Keratinocyte (primary cell): ENCODE data around the gene NIM1K. TPM values are rescaled to one million over a fixed set of nuclear protein-coding genes. Genes with fewer than 3 reads are reported as not detected.

Experiments used
- DNase-seq: peaks from one replicate; pipeline ENCODE4 v3.0.0-alpha.2; 2011; ENCODE audit warnings: low read depth, missing footprints, low spot score
- FAIRE-seq: peaks from 2 replicates; lab custom pipeline; 2011; peaks lifted over from hg19 to GRCh38; lab: Jason Lieb, UNC
- H2AFZ ChIP-seq: 2 replicates; pipeline ENCODE4 v1.6.0; 2012; ENCODE audit warnings: low read length, control low read depth, inconsistent platforms; ENCODE audit not compliant: control insufficient read depth
- H3K27ac ChIP-seq: 2 replicates; pipeline ENCODE4 v1.5.1; 2011; ENCODE audit warnings: low read length; ENCODE audit not compliant: control insufficient read depth, insufficient read depth
- H3K27me3 ChIP-seq: 3 replicates; pipeline ENCODE4 v1.6.0; 2011; ENCODE audit warnings: low read length; ENCODE audit not compliant: control insufficient read depth, insufficient read depth; ENCODE audit errors: extremely low read depth
- H3K36me3 ChIP-seq, 2 experiments: 2 replicates in 1 of 2; 3 replicates in 1 of 2; pipeline ENCODE4 v1.5.1; 2011; ENCODE audit warnings: low read length in 2 of 2, mild to moderate bottlenecking in 1 of 2; ENCODE audit not compliant: control insufficient read depth in 2 of 2, insufficient read depth in 2 of 2; ENCODE audit errors: extremely low read depth in 1 of 2
- H3K4me1 ChIP-seq: 3 replicates; pipeline ENCODE4 v1.5.1; 2011; ENCODE audit warnings: low read length; ENCODE audit not compliant: control insufficient read depth, insufficient read depth; ENCODE audit errors: extremely low read depth
- H3K4me2 ChIP-seq: 3 replicates; pipeline ENCODE4 v1.6.0; 2011; ENCODE audit warnings: low read depth, low read length; ENCODE audit not compliant: control insufficient read depth, insufficient read depth; ENCODE audit errors: extremely low read depth
- H3K4me3 ChIP-seq, 3 experiments: fragments of 200-600 bp in 1 of 3; sonication (generic) in 1 of 3; 2 replicates in 2 of 3; 3 replicates in 1 of 3; pipeline ENCODE4 v1.5.1; 2011 to 2016; ENCODE audit warnings: low read length in 3 of 3, mild to moderate bottlenecking in 3 of 3, control low read depth in 2 of 3, inconsistent platforms in 1 of 3, low read depth in 1 of 3, mixed read lengths in 1 of 3, mixed run types in 1 of 3, moderate library complexity in 1 of 3; ENCODE audit not compliant: control insufficient read depth in 2 of 3, insufficient read depth in 2 of 3; ENCODE audit errors: extremely low read depth in 1 of 3
- H3K79me2 ChIP-seq: 2 replicates; pipeline ENCODE4 v1.6.0; 2012; ENCODE audit warnings: low read length; ENCODE audit not compliant: control insufficient read depth, insufficient read depth
- H3K9ac ChIP-seq: 3 replicates; pipeline ENCODE4 v1.6.0; 2011; ENCODE audit warnings: low read length; ENCODE audit not compliant: control insufficient read depth, insufficient read depth; ENCODE audit errors: extremely low read depth
- H3K9me1 ChIP-seq: 3 replicates; pipeline ENCODE4 v1.6.0; 2011; ENCODE audit warnings: low read length; ENCODE audit not compliant: control insufficient read depth, insufficient read depth; ENCODE audit errors: extremely low read depth
- H3K9me3 ChIP-seq: 2 replicates; pipeline ENCODE4 v1.5.1; 2012; ENCODE audit warnings: low read depth, low read length; ENCODE audit not compliant: control insufficient read depth
- H4K20me1 ChIP-seq: 3 replicates; pipeline ENCODE4 v1.6.0; 2011; ENCODE audit warnings: low read length; ENCODE audit not compliant: control insufficient read depth, insufficient read depth; ENCODE audit errors: extremely low read depth
- CTCF ChIP-seq, 3 experiments: IDR thresholded peaks in 1 of 3; conservative IDR thresholded peaks in 1 of 3; optimal IDR thresholded peaks in 1 of 3; 2 replicates in 2 of 3; 3 replicates in 1 of 3; pipeline versions ENCODE3 to v1.5.1; 2011; ENCODE audit warnings: low read length in 3 of 3, mild to moderate bottlenecking in 3 of 3, moderate library complexity in 2 of 3, control low read depth in 1 of 3, inconsistent platforms in 1 of 3; ENCODE audit not compliant: insufficient read depth in 2 of 3; ENCODE audit errors: extremely low read depth in 1 of 3
- EZH2 ChIP-seq: IDR thresholded peaks from one replicate; pipeline ENCODE4 v1.6.1; 2012; ENCODE audit warnings: inconsistent platforms, mild to moderate bottlenecking, low read length, moderate library complexity
- dilution Hi-C: fragments of 300-500 bp; cut with MboI; formaldehyde crosslinking; loops from one replicate; pipeline ENCODE4 v1.7.0; 2020; ENCODE audit warnings: low sequenced_read_pairs; ENCODE audit not compliant: extremely low pct_ligation_motif_present
- polyA plus RNA-seq, 5 experiments: library from polyadenylated mRNA; depleted of rRNA in 3 of 5; stranded (reverse) in 3 of 5; stranded (forward) in 1 of 5; unstranded in 1 of 5; fragments of >200 nt; gene quantifications; 1 replicate in 1 of 5; 2 replicates in 3 of 5; 3 replicates in 1 of 5; pipeline versions ENCODE4 v1.2.1 to v1.2.3, GENCODE V29; 2011 to 2012; ENCODE audit warnings: missing spikeins in 2 of 5, low read depth in 1 of 5, low replicate concordance in 1 of 5

The NIM1K gene
- polyA plus RNA-seq, 1 donor (not counting 4 experiments of a cell fraction or from before 2014, with no cell fraction given), result 0.07 TPM

GRCh38 chr5:43202380-43202779 lies 10.4 kb downstream of the NIM1K start:
- no peaks in the 10 kb centered on the region for H3K79me2 ChIP-seq
- H3K4me1 ChIP-seq, result peaks cover 4% of the 10 kb centered on the region
- H3K4me3 ChIP-seq, result no peak overlapping the region
- no peak overlapping the region for H3K27ac ChIP-seq
- H3K36me3 ChIP-seq, result no peaks in the 10 kb centered on the region
- no peaks in the 10 kb centered on the region for H4K20me1 ChIP-seq
- no peaks in the 10 kb centered on the region for H3K9me3 ChIP-seq
- no peak overlapping the region for H2AFZ ChIP-seq
- no peaks in the 10 kb centered on the region for H3K9me1 ChIP-seq
- no peak for FAIRE-seq
- no peak overlapping the region for H3K4me2 ChIP-seq
- H3K9ac ChIP-seq, result no peak overlapping the region
- no peaks in the 10 kb centered on the region for H3K27me3 ChIP-seq
- no peak for TF ChIP-seq EZH2
- no peak for TF ChIP-seq CTCF (optimal IDR thresholded peaks at IDR 0.05 in 1 of 3, IDR thresholded peaks at IDR 0.05 in 1 of 3, conservative IDR thresholded peaks at IDR 0.05 in 1 of 3; ENCODE audit: extremely low read depth in 1 of 3, insufficient read depth in 2 of 3, low read length in 3 of 3)
- dilution Hi-C loops, result no loop called here
- no peak for DNase-seq

- no peaks in the 10 kb centered on the region for H3K36me3 ChIP-seq
- no peak for DNase-seq
- no peak for FAIRE-seq
- H3K79me2 ChIP-seq, result no peaks in the 10 kb centered on the region
- no peaks in the 10 kb centered on the region for H3K27me3 ChIP-seq
- no peak overlapping the region for H2AFZ ChIP-seq
- peaks cover 7% of the 10 kb centered on the region for H3K4me1 ChIP-seq
- TF ChIP-seq CTCF (optimal IDR thresholded peaks at IDR 0.05 in 1 of 3, IDR thresholded peaks at IDR 0.05 in 1 of 3, conservative IDR thresholded peaks at IDR 0.05 in 1 of 3; ENCODE audit: extremely low read depth in 1 of 3, insufficient read depth in 2 of 3, low read length in 3 of 3) (no peak), EZH2 (no peak)
- no peaks in the 10 kb centered on the region for H4K20me1 ChIP-seq
- no peak overlapping the region for H3K27ac ChIP-seq
- no peaks in the 10 kb centered on the region for H3K9me3 ChIP-seq
- no peaks in the 10 kb centered on the region for H3K9me1 ChIP-seq
- no peak overlapping the region for H3K4me2 ChIP-seq
- H3K9ac ChIP-seq, result no peak overlapping the region
- dilution Hi-C loops, result no loop called here
- H3K4me3 ChIP-seq, result no peak overlapping the region
Observed at GRCh38 chr5:43203373-43203772, 11.3 kb downstream of the NIM1K start.
